UCSD-AML1 (cell line): Measurements from ENCODE around the gene UNC45B.
"Not testable (repeated sequence)": the region's sequence is repeated elsewhere in the genome, so short reads cannot be mapped to it uniquely, and the experiment has no call there.

Experiments used
- DNase-seq: peaks from one replicate; lab custom pipeline; 2025; ENCODE audit not compliant: unreplicated experiment; lab: John Stamatoyannopoulos, UW

The UNC45B gene

DNA sequence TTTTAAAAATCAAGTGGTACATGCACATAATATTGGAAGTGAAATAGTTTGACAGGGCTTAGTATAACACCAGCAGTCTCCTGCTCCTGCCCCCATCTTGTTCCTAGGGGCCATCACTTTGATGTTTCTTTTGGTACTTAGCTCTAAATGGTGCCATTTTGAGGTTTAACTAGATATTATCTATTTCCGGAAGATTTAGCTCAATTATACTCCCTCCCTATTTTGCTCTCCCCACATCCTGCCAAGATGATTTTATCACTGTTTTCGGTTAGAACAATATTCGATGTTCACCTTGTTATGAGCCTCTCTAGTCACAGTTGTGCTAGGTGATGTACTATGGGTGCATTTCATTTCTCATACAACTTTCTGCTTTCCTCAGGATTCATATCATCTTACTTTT lies 66.6 kb downstream of the UNC45B start:
- DNase-seq: no peak

- no peak for DNase-seq
Observed at GRCh38 chr17:35214631-35215273, 67.1 kb downstream of the UNC45B start.

- DNase-seq: no peak
Observed at GRCh38 chr17:35217107-35217506, 69.5 kb downstream of the UNC45B start.

DNA sequence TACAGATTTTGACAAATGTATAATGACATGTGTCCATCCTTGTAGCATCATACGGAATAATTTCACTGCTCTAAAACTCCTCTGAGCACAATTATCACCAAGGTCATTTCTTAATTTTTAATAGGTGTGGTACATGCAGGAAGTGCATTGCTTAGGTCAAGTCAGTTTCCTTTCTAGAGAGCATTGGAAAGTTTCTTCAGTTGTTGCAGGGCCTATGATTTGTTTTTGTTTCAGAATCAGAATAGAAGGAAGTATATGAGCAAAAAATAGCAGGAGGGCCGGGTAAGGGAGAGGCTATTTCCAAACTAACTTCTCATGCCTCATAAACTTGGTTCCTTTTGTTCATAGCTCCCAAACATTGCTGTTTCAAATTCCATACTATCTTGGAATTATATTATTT lies 71.3 kb downstream of the UNC45B start:
- no peak for DNase-seq

DNA sequence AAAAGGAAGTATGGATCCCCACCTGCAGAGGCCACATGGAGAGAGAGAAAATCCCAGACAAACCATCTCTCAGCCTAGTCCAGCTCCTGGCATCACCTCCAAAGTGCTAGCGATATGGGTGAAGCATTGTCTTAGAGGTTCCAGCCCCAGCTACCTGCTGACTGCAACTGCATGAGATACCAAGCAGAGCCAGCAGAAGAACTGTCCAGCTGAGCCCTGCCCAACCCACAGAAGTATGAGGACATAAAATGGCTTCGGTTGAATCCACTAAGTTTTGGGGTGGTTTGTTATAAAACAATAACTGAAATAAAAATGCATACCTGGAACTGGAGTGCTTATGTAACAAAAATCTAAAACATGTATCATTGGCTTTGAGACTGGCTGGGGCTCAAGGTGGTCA lies 74.8 kb downstream of the UNC45B start:
- no peak for DNase-seq

- no peak for DNase-seq
Observed at GRCh38 chr17:35224436-35224835, 76.8 kb downstream of the UNC45B start.

DNA sequence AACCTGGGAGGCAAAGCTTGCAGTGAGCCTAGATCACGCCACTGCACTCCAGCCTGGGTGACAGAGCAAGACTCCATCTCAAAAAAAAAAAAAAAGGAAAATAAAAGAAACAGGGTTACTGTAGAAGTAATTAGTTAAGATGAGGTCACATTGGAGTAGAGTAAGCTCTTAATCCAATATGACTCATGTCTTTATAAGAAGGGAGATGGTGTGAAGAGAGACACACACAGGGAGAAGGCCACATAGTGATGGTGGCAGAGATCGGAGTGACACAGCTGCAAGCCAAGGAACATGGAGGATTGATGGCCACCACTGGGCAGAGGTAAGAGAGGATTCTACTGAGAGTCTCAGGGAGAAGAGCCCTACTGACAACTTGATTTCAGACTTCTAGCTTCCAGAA lies 79.9 kb downstream of the UNC45B start:
- no peak for DNase-seq

GRCh38 chr17:35229638-35230037 lies 82.0 kb downstream of the UNC45B start:
- no peak for DNase-seq

DNA sequence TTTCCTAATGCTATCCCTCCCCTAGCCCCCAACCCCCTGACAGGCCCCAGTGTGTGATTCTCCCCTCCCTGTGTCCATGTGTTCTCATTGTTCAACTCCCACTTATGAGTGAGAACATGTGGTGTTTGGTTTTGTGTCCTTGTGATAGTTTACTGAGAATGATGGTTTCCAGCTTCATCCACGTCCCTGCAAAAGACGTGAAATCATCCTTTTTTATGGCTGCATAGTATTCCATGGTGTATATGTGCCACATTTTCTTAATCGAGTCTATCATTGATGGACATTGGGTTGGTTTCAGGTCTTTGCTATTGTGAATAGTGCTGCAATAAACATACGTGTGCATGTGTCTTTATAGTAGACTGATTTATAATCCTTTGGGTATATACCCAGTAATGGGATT lies 86.7 kb downstream of the UNC45B start:
- not testable (repeated sequence) for DNase-seq

DNA sequence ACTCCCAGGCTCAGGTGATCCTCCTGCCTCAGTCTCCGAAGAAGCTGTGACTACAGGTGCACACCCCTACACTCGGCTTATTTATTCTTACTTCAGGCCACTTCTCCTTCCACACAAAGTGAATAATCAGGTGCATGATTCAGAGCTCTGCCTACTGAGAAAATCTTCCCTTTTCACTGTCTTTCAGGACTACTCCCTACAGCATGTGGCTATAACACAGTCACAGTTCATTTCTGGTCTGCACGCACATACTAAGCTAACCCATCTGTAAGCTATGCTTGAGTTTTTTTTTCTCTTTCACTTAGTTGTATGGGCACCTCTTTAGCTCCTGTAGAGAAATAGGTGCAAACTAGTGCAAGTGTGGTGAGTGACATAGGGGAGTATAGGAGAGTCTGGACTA lies 87.7 kb downstream of the UNC45B start:
- DNase-seq: no peak

DNA sequence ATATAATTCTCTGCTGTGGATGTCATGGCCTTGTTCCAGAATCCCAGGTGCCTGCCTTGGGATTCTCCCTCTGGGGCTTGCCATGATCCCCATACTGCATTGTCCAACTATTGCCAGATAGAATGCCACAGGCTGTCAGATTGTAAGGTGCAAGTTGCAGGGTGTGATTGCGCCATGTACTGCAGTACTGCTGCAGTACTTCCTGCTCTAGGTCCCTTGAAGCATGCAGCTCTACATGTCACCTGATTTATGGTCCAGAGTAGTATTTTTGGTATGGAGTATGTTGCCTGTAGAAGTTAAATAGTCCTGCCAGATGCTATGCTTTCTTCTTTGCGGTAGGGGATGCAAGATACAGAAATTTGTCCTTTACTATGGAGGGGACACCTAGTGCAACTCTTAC lies 88.3 kb downstream of the UNC45B start:
- DNase-seq: no peak

DNA sequence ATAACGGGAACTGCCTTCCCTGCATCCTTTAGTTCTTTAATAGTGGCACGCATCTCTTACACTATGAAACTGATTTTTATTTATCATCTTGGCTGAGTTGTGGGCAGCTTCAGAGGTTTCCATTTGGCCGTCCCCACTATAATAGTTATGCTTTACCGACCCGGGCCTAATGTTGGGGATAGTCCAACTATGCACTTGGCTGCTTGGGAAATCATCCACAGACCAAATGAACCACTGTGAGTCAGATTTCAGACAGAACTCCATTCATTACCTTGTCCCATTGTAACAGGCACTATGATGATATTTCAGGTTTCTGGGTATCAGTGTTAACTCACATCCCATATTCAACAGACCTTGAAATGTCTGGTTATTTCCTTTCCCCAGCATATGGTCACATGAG lies 89.2 kb downstream of the UNC45B start:
- DNase-seq: no peak

GRCh38 chr17:35238821-35239220 lies 91.2 kb downstream of the UNC45B start:
- no peak for DNase-seq
